GM12878 (cell line): ENCODE results near the gene NEMF.

Experiments used
- CEBPB ChIP-seq, 2 experiments: fragments of 150-350 bp in 1 of 2; IDR thresholded peaks; 2 replicates each; pipeline ENCODE4 v1.6.1; 2012 to 2014; ENCODE audit warnings: low read depth in 2 of 2, low read length in 2 of 2, borderline replicate concordance in 1 of 2, inconsistent platforms in 1 of 2
- ESRRA ChIP-seq: IDR thresholded peaks from 2 replicates; pipeline ENCODE4 v1.6.1; 2012; ENCODE audit warnings: mild to moderate bottlenecking, low read length, improper control_type of control experiment
- POLR2AphosphoS5 ChIP-seq: IDR thresholded peaks from 2 replicates; pipeline ENCODE4 v1.6.1; 2011; ENCODE audit warnings: mild to moderate bottlenecking, low read length, inconsistent platforms
- RAD21 ChIP-seq: IDR thresholded peaks from 2 replicates; pipeline ENCODE4 v1.6.1; 2011; ENCODE audit warnings: mild to moderate bottlenecking, low read depth, low read length, moderate library complexity; ENCODE audit not compliant: insufficient read depth
- RELA ChIP-seq: fragments of 450-650 bp; IDR thresholded peaks from 2 replicates; pipeline ENCODE4 v1.8.0; 2014; ENCODE audit warnings: borderline replicate concordance; ENCODE audit not compliant: partially characterized antibody
- SIN3A ChIP-seq: IDR thresholded peaks from 2 replicates; pipeline ENCODE4 v1.6.1; 2012; ENCODE audit warnings: low read depth, low read length, improper control_type of control experiment
- SRF ChIP-seq, 2 experiments: IDR thresholded peaks; 2 replicates each; pipeline ENCODE4 v1.6.1; 2011; ENCODE audit warnings: low read depth in 2 of 2, low read length in 2 of 2, mild to moderate bottlenecking in 1 of 2, moderate library complexity in 1 of 2
- ZZZ3 ChIP-seq: IDR thresholded peaks from 2 replicates; pipeline ENCODE4 v1.6.1; 2011; ENCODE audit warnings: low read depth; ENCODE audit not compliant: control insufficient read depth, insufficient read length
- TF ChIP-seq, protein P1 (sequence below), 3 experiments: IDR thresholded peaks in 2 of 3; conservative IDR thresholded peaks in 1 of 3; 2 replicates each; pipeline ENCODE4 v1.5.1; 2011; ENCODE audit warnings: low read depth in 3 of 3, low read length in 3 of 3, mild to moderate bottlenecking in 3 of 3, control low read depth in 2 of 3, moderate library complexity in 2 of 3, inconsistent platforms in 1 of 3, mixed read lengths in 1 of 3; ENCODE audit not compliant: control insufficient read depth in 2 of 3, insufficient read depth in 1 of 3; ENCODE audit errors: extremely low read depth in 1 of 3

- TF ChIP-seq SIN3A (no peak), POLR2AphosphoS5 (no peak), ESRRA (no peak), SRF (IDR thresholded peaks at IDR 0.05; ENCODE audit: low read depth in 2 of 2, low read length in 2 of 2) (no peak), CEBPB (IDR thresholded peaks at IDR 0.05; ENCODE audit: borderline replicate concordance in 1 of 2, low read depth in 2 of 2, low read length in 2 of 2) (no peak; a peak in 1 of 4 replicates), RAD21 (peak; percentile 64), RELA (no peak), ZZZ3 (no peak)
- TF ChIP-seq, protein P1, sequence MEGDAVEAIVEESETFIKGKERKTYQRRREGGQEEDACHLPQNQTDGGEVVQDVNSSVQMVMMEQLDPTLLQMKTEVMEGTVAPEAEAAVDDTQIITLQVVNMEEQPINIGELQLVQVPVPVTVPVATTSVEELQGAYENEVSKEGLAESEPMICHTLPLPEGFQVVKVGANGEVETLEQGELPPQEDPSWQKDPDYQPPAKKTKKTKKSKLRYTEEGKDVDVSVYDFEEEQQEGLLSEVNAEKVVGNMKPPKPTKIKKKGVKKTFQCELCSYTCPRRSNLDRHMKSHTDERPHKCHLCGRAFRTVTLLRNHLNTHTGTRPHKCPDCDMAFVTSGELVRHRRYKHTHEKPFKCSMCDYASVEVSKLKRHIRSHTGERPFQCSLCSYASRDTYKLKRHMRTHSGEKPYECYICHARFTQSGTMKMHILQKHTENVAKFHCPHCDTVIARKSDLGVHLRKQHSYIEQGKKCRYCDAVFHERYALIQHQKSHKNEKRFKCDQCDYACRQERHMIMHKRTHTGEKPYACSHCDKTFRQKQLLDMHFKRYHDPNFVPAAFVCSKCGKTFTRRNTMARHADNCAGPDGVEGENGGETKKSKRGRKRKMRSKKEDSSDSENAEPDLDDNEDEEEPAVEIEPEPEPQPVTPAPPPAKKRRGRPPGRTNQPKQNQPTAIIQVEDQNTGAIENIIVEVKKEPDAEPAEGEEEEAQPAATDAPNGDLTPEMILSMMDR (IDR thresholded peaks at IDR 0.05 in 2 of 3, conservative IDR thresholded peaks at IDR 0.05 in 1 of 3; ENCODE audit: control insufficient read depth in 2 of 3, extremely low read depth in 1 of 3, insufficient read depth in 1 of 3, low read depth in 3 of 3, low read length in 3 of 3) = peak; percentile 100
These were observed 9.6 kb upstream of the NEMF start for GRCh38 chr14:49862089-49862673.
